ENCODE results near the gene SAPCD1.
"Not testable (repeated sequence)": the region's sequence is repeated elsewhere in the genome, so short reads cannot be mapped to it uniquely, and the experiment has no call there.

SAPCD1 gene

GRCh38 chr6:31801031-31801927, 38.8 kb downstream of the SAPCD1 start:
- not testable (repeated sequence) for DNase-seq (ENCODE audit: low spot score)

GRCh38 chr6:31805939-31806469, 43.5 kb downstream of the SAPCD1 start:
- no peak for DNase-seq (ENCODE audit: low spot score)

- peak; percentile 100 for DNase-seq (ENCODE audit: low spot score)
Observed at GRCh38 chr6:31806470-31807272, 44.2 kb downstream of the SAPCD1 start, which contains the start of gene LSM2. LSM2 (minus strand) TSS chr6:31806966; CDS start chr6:31806757, 209 bp downstream.

- not testable (repeated sequence) for DNase-seq (ENCODE audit: low spot score)
Observed at GRCh38 chr6:31808599-31808998, 46.1 kb downstream of the SAPCD1 start.

- DNase-seq (ENCODE audit: low spot score) = no peak
Observed at GRCh38 chr6:31811645-31812044, 49.2 kb downstream of the SAPCD1 start.

- no peak for DNase-seq (ENCODE audit: low spot score)
Observed at GRCh38 chr6:31813465-31813849, 51.0 kb downstream of the SAPCD1 start.
